ENCODE measurements around the gene OR2H2. TPM values are rescaled to one million over a fixed set of nuclear protein-coding genes. Genes with fewer than 3 reads are reported as not detected.

Gene OR2H2
- total RNA-seq, 1 donor from 2014 or later: not detected

DNA sequence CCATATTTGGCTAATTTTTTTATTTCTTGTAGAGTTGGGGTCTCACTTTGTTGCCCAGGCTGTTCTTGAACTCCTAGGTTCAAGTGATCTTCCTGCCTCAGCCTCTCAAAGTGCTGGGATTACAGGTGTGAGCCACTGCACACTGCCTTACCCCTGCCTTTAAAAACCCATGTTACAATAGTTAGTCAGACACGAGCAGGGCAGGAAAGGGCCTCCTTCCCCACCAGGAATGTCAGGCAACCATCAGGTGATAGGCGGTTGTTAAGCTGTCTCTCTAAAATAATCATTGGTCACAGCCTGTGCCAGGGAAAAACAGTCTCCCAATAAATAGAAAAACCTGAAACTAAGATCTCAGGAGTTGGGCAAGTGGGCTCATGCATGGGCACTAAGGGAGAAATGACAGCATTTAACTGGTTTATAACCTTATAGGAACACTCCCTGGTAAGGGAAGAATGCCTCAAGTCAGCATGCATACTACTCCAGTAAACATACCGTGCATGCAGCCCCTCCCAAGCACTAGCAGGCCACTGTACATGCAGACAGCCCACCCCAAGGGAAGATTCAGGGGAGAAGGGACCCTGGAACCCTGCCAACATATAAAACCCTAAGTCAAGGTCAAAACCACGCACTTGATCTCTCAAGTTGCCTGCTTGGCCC lies 8.4 kb downstream of the OR2H2 start:
- peak; percentile 20 for DNase-seq

DNA sequence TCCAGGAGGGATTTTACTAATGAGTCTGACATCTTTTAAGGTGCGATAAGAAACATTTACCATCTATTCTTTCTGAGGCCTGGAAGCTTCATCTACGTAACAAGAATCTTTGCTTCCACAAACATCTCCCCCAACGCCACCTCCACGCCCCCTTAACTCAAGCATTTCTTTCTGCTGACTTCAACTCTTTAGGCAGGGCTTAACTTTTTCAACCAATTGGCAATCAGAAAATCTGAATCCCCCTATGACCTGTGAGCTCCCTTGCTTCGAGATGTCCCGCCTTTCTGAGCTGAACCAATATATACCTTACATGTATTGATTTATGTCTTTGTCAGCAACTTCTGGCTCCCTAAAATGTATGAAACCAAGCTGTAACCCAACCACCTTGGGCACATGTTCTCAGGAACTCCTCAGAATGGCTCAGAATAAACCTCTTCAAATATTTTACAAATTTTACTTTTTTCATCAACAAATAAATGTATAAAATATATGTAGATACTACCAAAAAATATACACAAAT lies 11.5 kb downstream of the OR2H2 start:
- no peak for DNase-seq

- DNase-seq: no peak
Observed at GRCh38 chr6:29597184-29597583, 12.3 kb downstream of the OR2H2 start.

DNA sequence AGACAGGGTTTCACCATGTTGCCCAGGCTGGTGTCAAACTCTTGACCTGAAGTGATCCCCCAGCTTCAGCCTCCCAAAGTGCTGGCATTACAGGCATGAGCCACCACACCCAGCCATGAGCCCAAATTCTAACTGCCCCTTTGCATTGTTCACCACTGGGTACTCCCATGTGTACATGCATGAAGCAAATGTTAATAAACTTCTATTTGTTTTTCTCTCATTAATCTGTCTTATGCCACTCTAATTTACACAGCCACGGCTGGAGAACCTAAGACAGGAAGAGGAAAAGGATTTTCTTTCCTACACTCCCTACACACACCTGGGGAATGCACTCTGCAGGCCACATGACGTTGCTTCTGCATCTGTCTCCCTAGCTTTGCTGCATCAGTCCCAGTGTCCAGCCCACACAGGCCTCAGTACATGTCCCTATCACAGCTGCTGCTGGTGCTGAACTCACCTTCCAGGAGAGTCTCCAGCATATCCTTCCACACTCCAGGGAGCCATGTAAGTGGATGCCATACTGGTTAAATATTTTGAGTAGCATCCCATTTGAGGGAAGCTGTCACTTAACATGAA lies 13.3 kb downstream of the OR2H2 start:
- no peak for DNase-seq

DNA sequence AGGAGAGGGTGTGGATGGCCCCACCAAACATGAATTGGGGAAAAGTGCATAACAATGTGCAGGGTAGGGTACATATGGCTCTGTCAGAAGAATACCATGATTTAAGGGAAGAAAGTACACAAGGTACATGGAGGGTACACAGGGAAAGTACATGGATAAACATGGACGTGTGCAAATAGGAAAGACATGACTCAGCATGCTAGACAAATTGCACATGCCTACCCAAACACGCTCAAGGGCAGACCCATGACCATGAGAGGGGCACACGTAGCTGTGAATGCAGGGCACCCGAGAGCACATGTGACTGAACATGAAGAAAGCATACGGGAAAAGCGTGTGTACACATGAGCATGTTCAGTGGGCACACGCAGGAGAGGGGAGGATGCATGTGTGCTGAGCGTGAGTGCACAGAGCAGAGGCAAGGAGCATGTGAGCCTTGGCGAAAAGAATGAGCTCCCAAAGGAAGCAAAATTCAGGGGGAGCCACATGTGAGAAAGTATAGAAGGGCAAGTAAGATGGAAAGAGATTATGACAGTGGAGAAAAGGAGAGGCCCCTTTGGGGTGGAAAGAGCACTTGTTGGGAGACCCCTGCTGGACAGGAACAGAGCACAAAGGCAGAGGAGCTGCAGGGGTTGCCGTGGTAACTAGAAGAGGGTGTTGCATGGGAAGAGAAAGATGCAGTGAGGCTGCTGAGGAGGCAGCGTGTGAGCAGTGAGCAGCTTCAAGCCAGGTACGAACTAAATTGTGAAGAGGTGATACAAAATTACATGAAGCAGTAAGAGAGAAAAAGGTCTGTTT lies 17.8 kb downstream of the OR2H2 start:
- peak; percentile 16 for DNase-seq

- no peak for DNase-seq
Observed at GRCh38 chr6:29603456-29603855, 18.5 kb downstream of the OR2H2 start.

DNA sequence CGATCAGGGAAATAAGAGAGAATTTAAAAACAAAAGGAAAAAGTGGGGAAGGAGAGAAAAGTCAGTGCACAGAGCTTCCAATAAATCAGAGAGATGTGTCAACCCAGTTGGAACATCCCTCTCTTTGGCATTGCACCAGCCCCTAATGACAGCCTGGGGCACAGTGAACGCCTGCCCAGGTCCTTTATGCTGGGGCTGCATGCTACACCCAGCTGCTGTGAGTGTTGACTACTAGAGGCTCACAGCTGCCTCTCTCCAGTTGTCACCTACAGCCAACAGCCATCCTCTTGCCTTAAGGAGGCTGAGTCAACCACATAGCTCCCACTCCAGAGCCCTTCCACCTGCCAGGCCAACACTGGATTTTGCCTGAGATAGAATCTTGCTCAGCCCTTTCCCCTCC lies 19.0 kb downstream of the OR2H2 start:
- peak; percentile 54 for DNase-seq

DNA sequence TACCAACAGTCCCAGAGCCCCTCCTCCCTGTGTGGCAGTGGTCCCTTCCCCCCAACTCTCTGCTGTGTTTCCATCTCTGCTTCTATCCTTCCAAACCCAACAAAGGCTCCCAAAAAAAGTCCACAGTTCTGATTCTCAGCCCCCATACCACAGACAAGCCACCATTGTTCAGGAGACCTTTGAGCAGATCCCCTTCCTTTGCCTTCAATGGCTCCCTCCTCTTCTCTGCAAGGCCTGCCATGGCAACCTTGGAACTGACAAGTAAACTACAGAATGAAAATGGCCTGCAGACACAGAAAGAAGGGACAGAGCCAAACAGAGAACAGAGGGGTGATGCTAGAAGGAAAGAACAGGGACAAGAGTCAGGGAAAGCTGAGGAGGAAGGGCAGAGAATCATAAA lies 23.2 kb downstream of the OR2H2 start:
- no peak for DNase-seq

DNA sequence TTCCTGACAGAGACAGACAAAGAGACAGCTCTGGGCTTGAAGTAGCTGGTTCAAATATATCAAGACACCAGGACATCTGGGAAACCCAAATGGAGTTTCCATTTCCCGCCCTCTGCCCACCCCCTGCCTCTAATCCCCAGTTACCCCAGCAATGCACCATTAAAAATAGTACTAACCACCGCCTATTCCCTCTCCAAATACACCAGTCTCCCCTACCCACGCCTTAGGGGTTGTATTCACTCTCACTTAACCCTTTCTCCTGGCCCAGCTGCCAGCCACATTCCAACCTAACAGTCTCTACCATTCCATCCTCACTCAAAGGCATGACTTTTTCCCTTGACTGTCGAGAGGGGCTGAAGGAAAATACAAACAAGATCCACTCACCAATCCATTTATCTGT lies 25.6 kb downstream of the OR2H2 start:
- DNase-seq: no peak

DNA sequence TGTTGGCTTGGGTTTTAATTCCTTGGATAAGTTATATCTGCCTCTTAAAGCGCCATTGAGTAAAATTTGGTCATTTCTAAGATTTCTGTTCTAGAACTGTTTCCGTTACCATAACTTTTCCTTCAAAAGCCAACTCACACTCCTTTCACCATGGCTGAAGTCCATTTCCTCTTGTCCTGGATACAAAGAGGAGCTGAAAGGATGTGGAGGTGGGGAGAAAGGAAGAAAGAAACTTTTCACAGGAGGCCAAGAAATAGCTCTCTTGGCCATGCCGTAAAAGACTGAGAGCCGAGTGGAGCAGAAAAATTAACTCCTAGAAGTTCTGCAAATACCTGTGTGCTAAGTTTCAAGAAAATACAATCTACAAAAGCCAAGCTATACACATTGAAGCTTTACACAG lies 26.5 kb downstream of the OR2H2 start:
- DNase-seq: no peak

DNA sequence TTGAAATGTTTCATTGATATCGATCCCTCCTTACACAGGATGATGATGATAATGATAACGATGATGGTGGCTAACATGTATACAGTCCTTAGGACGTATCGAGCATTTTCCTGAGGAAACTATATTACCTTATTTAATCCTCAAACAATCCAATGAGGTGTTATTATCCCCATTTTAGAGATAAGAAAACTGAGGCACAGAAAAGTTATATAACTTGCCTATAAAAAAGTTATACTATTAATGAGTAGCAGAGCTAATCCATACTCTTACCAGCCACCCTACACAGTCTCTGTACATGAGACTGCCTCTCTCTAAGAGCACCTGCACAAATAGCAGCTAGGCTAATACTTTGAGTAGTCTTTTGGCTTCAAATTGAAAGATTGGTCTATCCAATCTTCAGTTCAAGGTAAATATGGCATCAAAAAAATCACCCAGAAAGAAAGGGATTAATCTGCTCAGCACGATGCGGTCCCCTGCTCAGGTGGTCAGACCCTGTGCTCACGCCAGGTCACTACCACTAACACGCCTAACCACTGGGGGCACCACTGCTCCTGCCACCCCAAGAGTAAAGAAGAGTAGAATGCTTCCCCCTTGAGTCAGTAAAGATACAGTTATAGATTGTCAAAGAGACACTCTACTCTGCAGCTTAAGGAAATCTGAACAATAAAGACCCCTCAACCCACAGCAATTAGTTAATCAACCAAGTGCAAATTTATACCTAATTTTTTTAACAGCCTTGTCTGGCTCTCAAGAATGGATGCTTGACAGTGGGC lies 33.0 kb downstream of the OR2H2 start:
- no peak for DNase-seq

DNA sequence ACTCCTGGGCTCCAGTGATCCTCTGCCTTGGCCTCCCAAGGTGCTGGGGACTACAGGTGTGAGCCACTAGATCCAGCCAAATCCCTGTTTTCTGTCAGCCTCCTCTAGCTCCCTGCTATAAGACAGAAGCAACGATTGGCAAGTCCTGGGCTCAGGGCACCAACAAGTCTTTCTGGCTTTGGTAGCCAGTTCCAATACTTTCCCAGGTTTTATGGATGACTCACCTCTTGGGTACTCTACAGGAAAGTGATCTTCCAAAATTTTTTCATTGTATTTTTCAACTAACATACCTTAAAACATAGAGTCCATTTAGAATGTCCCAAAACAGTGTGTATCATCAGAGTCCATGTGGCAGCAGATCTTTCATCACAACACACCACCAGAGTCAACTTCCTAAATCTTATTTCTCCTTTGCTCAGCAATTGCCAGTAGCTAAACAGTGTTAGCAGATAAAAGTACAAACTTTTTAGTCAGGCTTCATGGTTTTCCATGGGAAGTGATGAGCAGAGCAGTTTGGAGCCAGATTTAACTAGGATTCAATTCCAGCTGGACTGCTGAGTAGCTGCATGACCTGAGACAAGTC lies 34.7 kb downstream of the OR2H2 start:
- DNase-seq: no peak

DNA sequence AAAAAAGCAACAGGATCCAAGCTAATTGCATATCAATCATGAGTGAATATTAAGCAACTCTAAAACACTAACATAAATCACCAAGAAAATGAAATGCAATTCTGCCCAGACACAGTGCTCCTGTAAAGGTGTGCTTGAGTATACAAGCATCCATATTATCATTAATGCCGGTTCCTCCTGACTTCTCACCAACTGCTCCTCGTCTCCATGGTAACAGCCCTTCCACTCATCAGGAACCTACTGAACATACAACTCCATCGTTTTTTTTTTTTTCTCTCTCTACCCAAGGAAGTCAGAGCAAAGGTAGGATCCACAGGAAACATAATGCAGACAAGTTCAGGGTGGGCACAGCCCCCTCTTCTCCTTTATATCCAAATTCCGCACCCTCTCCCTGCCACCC lies 35.7 kb downstream of the OR2H2 start:
- no peak for DNase-seq

GRCh38 chr6:29624520-29624961 lies 39.6 kb downstream of the OR2H2 start:
- DNase-seq: no peak

DNA sequence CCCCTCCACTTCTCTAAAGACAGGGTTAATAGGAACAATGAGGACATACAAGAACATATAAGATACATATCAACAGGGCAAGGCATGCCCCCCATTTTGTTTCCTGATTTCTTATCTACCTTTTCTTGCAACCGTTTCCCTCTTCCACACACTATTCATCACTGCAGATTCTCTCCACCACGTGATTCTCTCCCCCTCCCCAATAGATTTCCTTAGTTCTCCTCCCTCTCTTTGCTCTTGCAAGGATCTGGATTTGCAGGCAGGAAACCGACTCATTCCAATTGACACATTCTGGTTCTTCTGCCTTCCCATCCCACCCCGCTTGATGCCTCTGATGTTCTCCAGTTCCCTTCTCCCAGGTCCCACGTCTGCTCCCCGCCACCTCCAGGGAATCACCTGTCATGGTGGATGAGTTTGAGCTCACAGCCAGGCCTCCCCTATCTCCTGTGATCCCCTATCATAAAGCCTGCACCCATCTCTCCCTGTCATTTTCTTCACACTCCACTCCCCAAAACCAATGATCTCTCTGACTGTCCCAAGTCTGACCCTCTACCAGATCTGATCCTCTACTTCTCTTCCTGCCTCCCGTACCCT lies 40.5 kb downstream of the OR2H2 start:
- DNase-seq: no peak

DNA sequence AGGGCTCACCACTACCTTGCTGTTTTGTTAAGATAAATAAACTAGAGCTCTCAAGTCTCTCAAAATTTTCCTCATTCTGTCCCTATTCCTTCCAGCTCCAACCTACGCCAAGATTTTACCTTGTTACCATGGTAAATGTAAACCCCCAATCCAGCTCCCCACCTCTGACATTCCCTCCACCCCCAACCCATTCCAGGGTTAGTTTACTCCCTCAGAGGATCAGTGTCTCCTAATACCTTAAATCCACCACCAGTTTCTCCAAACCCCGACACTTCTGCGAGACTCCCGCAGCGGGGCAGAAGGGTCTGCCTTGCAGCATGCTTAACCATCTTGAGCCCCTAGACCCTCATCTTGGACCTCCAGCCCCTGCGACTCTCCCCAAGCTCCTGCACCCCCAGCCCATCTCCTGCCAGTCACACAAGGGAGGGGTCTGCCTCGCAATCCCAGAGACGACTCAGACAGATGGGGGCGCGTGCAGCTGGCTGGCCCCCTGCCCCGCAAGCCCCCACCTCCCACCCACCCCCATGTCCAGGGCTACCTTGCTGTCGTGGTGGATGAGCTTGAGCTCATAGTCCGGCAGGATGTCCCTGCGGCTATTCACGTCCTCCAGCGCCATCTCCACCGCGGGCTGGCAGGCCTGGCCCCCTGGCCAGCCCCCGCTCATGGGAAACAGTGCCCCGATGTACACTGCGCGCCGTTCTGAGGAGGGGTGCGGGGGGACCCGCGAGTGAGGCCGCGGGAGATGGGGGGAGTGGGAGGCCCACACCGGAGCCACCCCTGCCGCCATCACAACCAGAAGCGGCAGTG lies 42.2 kb downstream of the OR2H2 start:
- DNase-seq: no peak

DNA sequence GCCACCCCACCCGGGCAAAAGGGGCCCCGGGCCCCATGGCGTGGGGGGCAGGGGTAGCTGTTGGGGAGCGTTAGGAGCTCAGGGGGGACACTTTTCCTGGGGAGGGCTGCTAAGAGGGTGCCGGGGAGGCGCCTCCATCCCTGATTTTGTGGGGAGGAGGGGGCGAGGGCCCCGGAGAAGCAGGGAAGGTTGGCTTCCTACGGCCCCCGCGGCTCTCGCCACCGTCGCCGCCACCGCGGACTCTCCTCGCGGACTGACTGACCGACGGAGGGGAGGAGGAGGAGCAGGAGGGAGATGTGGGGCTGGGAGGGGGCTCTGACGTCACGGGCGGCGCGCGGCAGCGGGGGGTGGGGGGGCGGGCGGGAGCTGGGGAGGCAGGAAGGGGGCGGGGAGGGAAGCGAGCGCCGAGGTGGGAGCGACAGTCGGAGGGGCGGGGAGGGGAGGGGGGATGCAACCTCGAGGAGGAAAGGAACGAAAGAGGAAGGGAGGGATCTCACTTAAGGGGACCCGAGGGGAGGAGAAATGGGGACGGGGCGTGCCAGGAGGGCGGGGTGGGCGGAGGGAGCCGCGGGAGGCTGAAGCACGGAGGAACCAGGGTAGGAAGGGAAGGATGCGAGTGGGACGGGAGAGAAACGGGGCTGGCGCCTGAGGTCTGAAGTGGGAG lies 43.0 kb downstream of the OR2H2 start:
- DNase-seq: peak; percentile 87

- DNase-seq: peak; percentile 85
Observed at GRCh38 chr6:29628419-29629281, 43.7 kb downstream of the OR2H2 start.

- DNase-seq: no peak
Observed at GRCh38 chr6:29629571-29629970, 44.6 kb downstream of the OR2H2 start.

All from tongue (tissue), 2 donors.